Upper lobe of left lung (tissue), 6 donors: Measurements from ENCODE around the gene EVL. TPM values are rescaled to one million over a fixed set of nuclear protein-coding genes. Genes with fewer than 3 reads are reported as not detected.

Source experiments
- ATAC-seq, 2 donors: fragments of 200-7000 bp; cut with Tn5 transposase; one replicate each; pipeline ENCODE4 v1.9.1; 2022; ENCODE audit warnings: mild to moderate bottlenecking in 2 of 2, moderate library complexity in 2 of 2; ENCODE audit not compliant: low FRiP score in 2 of 2
- DNase-seq, 2 donors: peaks; one replicate each; pipeline ENCODE4 v3.0.0-alpha.2; 2019 to 2020
- H3K27ac ChIP-seq, 4 donors: fragments of 200-600 bp; sonication (generic); one replicate each; pipeline ENCODE4 v1.5.1; 2016 to 2019
- H3K27me3 ChIP-seq, 4 donors: fragments of 200-600 bp; sonication (generic); one replicate each; pipeline ENCODE4 v1.5.1; 2017 to 2019
- H3K36me3 ChIP-seq, 4 donors: fragments of 200-600 bp; sonication (generic); one replicate each; pipeline ENCODE4 v1.5.1; 2016 to 2019
- H3K4me1 ChIP-seq, 4 donors: fragments of 200-600 bp; sonication (generic); one replicate each; pipeline ENCODE4 v1.5.1; 2018 to 2019
- H3K4me3 ChIP-seq, 4 donors: fragments of 200-600 bp; sonication (generic); one replicate each; pipeline ENCODE4 v1.5.1; 2017 to 2019; ENCODE audit warnings: mild to moderate bottlenecking in 2 of 4, moderate library complexity in 1 of 4
- H3K9me3 ChIP-seq, 4 donors: fragments of 200-600 bp; sonication (generic); one replicate each; pipeline ENCODE4 v1.5.1; 2018 to 2019
- EP300 ChIP-seq, 4 donors: sonication (generic); formaldehyde crosslinking; IDR thresholded peaks; one replicate each; pipeline ENCODE4 v1.5.1; 2017; ENCODE audit warnings: antibody characterized with exemption in 4 of 4, control low read depth in 2 of 4
- POLR2A ChIP-seq, 4 donors: fragments of 450-650 bp; IDR thresholded peaks; one replicate each; pipeline ENCODE4 v1.5.1; 2016 to 2017; ENCODE audit warnings: antibody characterized with exemption in 4 of 4, mild to moderate bottlenecking in 2 of 4
- POLR2AphosphoS5 ChIP-seq, 2 donors: sonication (generic); formaldehyde crosslinking; IDR thresholded peaks; one replicate each; pipeline ENCODE4 v1.5.1; 2017; ENCODE audit warnings: antibody characterized with exemption in 2 of 2
- WGBS, 2 donors: methylation state at CpG; one replicate each; pipeline ENCODE4 v1.1.5; 2017 to 2018; 5-methylcytosine and 5-hydroxymethylcytosine counted together
- total RNA-seq, 6 donors: library from RNA; depleted of rRNA in 4 of 6; stranded (reverse); fragments of >200 nt in 4 of 6; gene quantifications; one replicate each; pipeline versions ENCODE4 v1.1.0 to v1.2.1, GENCODE V29; 2016 to 2021
- TF ChIP-seq, protein P1 (sequence below), 6 experiments: fragments of 450-650 bp in 4 of 6; fragments of 200-600 bp in 2 of 6; sonication (generic) in 2 of 6; IDR thresholded peaks; one replicate each; pipeline ENCODE4 v1.5.1; 2016 to 2019; ENCODE audit warnings: antibody characterized with exemption in 6 of 6
- donor health status: DM: no; HTN: no; CAD: no; lungs with moderate emphysema.
- donor health status: DM: no; HTN: yes; CAD: no; lungs with severe emphysema.

The EVL gene
- total RNA-seq, 6 donors from 2014 or later: 69.6 to 222 (median 140) TPM

DNA sequence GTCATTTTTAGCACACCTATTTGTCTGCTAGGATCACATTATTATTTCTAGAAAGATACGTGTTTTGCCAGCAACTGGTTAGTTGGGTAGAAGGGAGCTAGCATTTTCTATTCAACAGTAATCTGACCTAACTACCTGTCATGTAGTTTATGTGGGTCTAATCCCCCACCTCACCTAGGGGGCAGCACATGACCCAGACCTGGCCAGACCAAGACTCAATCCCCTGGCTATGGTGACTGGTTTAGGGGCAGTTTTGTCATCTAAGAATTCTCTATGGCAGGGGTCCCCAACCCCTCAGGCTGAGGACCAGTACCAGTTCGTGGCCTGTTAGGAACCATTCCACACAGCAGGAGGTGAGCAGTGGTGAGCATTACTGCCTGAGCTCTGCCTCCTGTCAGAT, 29.5 kb upstream of the EVL start:
- no peak overlapping the region for H3K27ac ChIP-seq
- H3K27me3 ChIP-seq: no peaks in the 10 kb centered on the region
- H3K9me3 ChIP-seq: no peaks in the 10 kb centered on the region
- TF ChIP-seq EP300 (IDR thresholded peaks at IDR 0.05): no peak
- TF ChIP-seq, protein P1, sequence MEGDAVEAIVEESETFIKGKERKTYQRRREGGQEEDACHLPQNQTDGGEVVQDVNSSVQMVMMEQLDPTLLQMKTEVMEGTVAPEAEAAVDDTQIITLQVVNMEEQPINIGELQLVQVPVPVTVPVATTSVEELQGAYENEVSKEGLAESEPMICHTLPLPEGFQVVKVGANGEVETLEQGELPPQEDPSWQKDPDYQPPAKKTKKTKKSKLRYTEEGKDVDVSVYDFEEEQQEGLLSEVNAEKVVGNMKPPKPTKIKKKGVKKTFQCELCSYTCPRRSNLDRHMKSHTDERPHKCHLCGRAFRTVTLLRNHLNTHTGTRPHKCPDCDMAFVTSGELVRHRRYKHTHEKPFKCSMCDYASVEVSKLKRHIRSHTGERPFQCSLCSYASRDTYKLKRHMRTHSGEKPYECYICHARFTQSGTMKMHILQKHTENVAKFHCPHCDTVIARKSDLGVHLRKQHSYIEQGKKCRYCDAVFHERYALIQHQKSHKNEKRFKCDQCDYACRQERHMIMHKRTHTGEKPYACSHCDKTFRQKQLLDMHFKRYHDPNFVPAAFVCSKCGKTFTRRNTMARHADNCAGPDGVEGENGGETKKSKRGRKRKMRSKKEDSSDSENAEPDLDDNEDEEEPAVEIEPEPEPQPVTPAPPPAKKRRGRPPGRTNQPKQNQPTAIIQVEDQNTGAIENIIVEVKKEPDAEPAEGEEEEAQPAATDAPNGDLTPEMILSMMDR (IDR thresholded peaks at IDR 0.05): no peak
- H3K4me1 ChIP-seq: peaks cover 9 to 37% (median 21%) of the 10 kb centered on the region in 4 donors
- DNase-seq (no peak), ATAC-seq (no peak)
- no peak overlapping the region for H3K4me3 ChIP-seq
- H3K36me3 ChIP-seq: no peaks in the 10 kb centered on the region
- 90 to 96% methylated on average over 1 to 2 of the region's 2 CpGs for WGBS, 2 donors

GRCh38 chr14:100037353-100037752, 27.9 kb upstream of the EVL start:
- no peak for TF ChIP-seq POLR2AphosphoS5 (IDR thresholded peaks at IDR 0.05)
- TF ChIP-seq POLR2A (IDR thresholded peaks at IDR 0.05): no peak
- TF ChIP-seq, protein P1 (IDR thresholded peaks at IDR 0.05): no peak
- TF ChIP-seq EP300 (IDR thresholded peaks at IDR 0.05): no peak
- no peak overlapping the region for H3K4me3 ChIP-seq
- no peak overlapping the region for H3K27ac ChIP-seq
- ATAC-seq (no peak), DNase-seq (no peak)
- 73 to 74% methylated on average over 2 of the region's 2 CpGs for WGBS, 2 donors
- no peaks in the 10 kb centered on the region for H3K9me3 ChIP-seq
- H3K4me1 ChIP-seq: peaks cover 6 to 20% (median 11%) of the 10 kb centered on the region in 4 donors
- no peaks in the 10 kb centered on the region for H3K27me3 ChIP-seq
- H3K36me3 ChIP-seq: no peaks in the 10 kb centered on the region

GRCh38 chr14:100038065-100038464, 27.2 kb upstream of the EVL start:
- no peak overlapping the region for H3K4me3 ChIP-seq
- H3K9me3 ChIP-seq: no peaks in the 10 kb centered on the region
- peaks cover 1 to 13% (median 6%) of the 10 kb centered on the region in 4 donors for H3K4me1 ChIP-seq
- no peaks in the 10 kb centered on the region for H3K27me3 ChIP-seq
- ATAC-seq (no peak), DNase-seq (no peak)
- TF ChIP-seq POLR2A (IDR thresholded peaks at IDR 0.05) (no peak), POLR2AphosphoS5 (IDR thresholded peaks at IDR 0.05) (no peak), EP300 (IDR thresholded peaks at IDR 0.05) (no peak)
- TF ChIP-seq, protein P1 (IDR thresholded peaks at IDR 0.05): no peak
- WGBS, 2 donors: 72 to 75% methylated on average over 5 of the region's 5 CpGs
- no peaks in the 10 kb centered on the region for H3K36me3 ChIP-seq
- no peak overlapping the region for H3K27ac ChIP-seq

GRCh38 chr14:100039903-100040302, 25.3 kb upstream of the EVL start:
- WGBS, 2 donors: 84 to 89% methylated on average over 3 of the region's 3 CpGs
- DNase-seq: no peak
- TF ChIP-seq, protein P1 (IDR thresholded peaks at IDR 0.05): no peak
- TF ChIP-seq EP300 (IDR thresholded peaks at IDR 0.05): no peak
- no peak for TF ChIP-seq POLR2AphosphoS5 (IDR thresholded peaks at IDR 0.05)
- no peak for TF ChIP-seq POLR2A (IDR thresholded peaks at IDR 0.05)

GRCh38 chr14:100041271-100041670, 24.0 kb upstream of the EVL start:
- 65 to 71% methylated on average over 2 of the region's 2 CpGs for WGBS, 2 donors
- H3K36me3 ChIP-seq: no peaks in the 10 kb centered on the region
- no peaks in the 10 kb centered on the region for H3K27me3 ChIP-seq
- peaks cover 0 to 11% (median 4%) of the 10 kb centered on the region in 4 donors for H3K4me1 ChIP-seq
- no peak for ATAC-seq
- no peaks in the 10 kb centered on the region for H3K9me3 ChIP-seq
- H3K4me3 ChIP-seq: no peak overlapping the region
- TF ChIP-seq EP300 (IDR thresholded peaks at IDR 0.05) (no peak), POLR2AphosphoS5 (IDR thresholded peaks at IDR 0.05) (no peak), POLR2A (IDR thresholded peaks at IDR 0.05) (no peak)
- TF ChIP-seq, protein P1 (IDR thresholded peaks at IDR 0.05): no peak
- no peak for DNase-seq
- H3K27ac ChIP-seq: no peak overlapping the region

More at GRCh38 chr14:100039903-100040302, 25.3 kb upstream of the EVL start:
- peaks cover 0 to 11% (median 4%) of the 10 kb centered on the region in 4 donors for H3K4me1 ChIP-seq
- H3K27me3 ChIP-seq: no peaks in the 10 kb centered on the region
- no peaks in the 10 kb centered on the region for H3K9me3 ChIP-seq
- no peak for ATAC-seq
- no peak overlapping the region for H3K27ac ChIP-seq
- no peaks in the 10 kb centered on the region for H3K36me3 ChIP-seq
- H3K4me3 ChIP-seq: no peak overlapping the region
